ENCODE measurements around the gene EFCAB8. TPM values are rescaled to one million over a fixed set of nuclear protein-coding genes. Genes with fewer than 3 reads are reported as not detected.

Gene EFCAB8
- 0.53 TPM in 1 of 2 replicates, not detected in the other for total RNA-seq
- polyA plus RNA-seq, result not detected in 2 replicates

DNA sequence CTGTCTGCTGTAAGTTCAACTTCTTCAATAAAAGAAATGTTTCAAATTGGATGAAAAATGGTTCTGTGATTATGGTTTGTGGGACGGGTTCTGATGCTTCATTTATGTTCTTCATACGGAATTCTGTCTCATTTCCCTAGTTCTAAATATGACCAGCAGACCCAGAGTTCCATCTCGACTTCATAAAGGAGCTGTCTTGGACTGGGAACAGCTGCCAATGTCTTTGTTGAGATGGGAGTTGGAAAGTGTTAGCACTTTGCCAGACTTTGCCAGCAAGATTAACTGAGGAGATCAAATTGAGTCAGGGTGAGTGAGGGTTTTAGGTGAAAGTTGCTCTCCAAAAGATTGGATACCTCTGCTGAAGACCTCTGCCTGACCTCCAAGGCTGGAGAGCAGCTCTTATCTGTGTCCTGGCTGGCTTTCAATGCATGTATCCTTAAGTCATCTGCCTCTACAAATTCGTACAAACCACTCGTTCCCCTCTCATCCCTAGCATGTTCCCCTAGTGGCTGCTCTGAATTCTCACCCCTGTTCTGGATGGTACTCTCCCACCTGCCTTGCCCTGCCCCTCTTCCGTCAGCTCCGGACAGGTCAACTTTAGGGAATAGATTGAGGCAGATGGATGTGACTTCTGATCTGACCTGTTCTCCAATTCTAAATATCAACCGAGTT lies at the start of gene EFCAB8:
EFCAB8 (plus strand) TSS at position 223 of the 672 bp plus-strand sequence. CDS start 4,870 bp downstream, outside the sequence.
- 80% methylated on average over 8 of the region's 8 CpGs for WGBS (ENCODE audit: low lambda C conversion rate, missing lambda C conversion rate)
- no peak for TF ChIP-seq EZH2phosphoT487 (IDR thresholded peaks at IDR 0.05; ENCODE audit: low read depth, severe bottlenecking, unreplicated experiment)
- no peak for TF ChIP-seq EZH2 (IDR thresholded peaks at IDR 0.05; ENCODE audit: borderline replicate concordance)
- TF ChIP-seq CTCF (IDR thresholded peaks at IDR 0.05; ENCODE audit: poor library complexity), result no peak
- no peak within 1 kb of the TSS for H3K27ac ChIP-seq

GRCh38 chr20:32809907-32810306 lies 48.8 kb upstream of the EFCAB8 start:
- Histone ChIP-seq H4K20me1 (ENCODE audit: insufficient read depth, poor library complexity, severe bottlenecking) (no peaks in the 10 kb centered on the region), H2AFZ (no peak overlapping the region), H3K4me1 (ENCODE audit: insufficient read depth) (no peaks in the 10 kb centered on the region), H3K4me2 (no peak overlapping the region), H3K79me2 (no peaks in the 10 kb centered on the region), H3K4me3 (no peak overlapping the region), H3K9me2 (replicated peaks; ENCODE audit: insufficient read depth) (no peaks in the 10 kb centered on the region), H3K27ac (no peak overlapping the region), H3K36me3 (replicated peaks; ENCODE audit: insufficient read depth, low read depth) (no peaks in the 10 kb centered on the region), H3K9me3 (ENCODE audit: low read depth) (no peaks in the 10 kb centered on the region), H3K27me3 (no peaks in the 10 kb centered on the region)
- DNase-seq (ENCODE audit: low spot score), result no peak
- 95% methylated on average over 4 of the region's 4 CpGs for WGBS (ENCODE audit: low lambda C conversion rate, missing lambda C conversion rate)
- TF ChIP-seq EZH2phosphoT487 (IDR thresholded peaks at IDR 0.05; ENCODE audit: low read depth, severe bottlenecking, unreplicated experiment) (no peak), CTCF (IDR thresholded peaks at IDR 0.05; ENCODE audit: poor library complexity) (no peak), EZH2 (IDR thresholded peaks at IDR 0.05; ENCODE audit: borderline replicate concordance) (no peak)

More for the DNA sequence above, at the start of gene EFCAB8:
- Histone ChIP-seq H3K36me3 (replicated peaks; ENCODE audit: insufficient read depth, low read depth) (no peaks in the 10 kb centered on the region), H2AFZ (no peak within 1 kb of the TSS), H3K79me2 (no peaks in the 10 kb centered on the region), H3K4me3 (no peak within 1 kb of the TSS), H3K9me2 (replicated peaks; ENCODE audit: insufficient read depth) (no peaks in the 10 kb centered on the region), H4K20me1 (ENCODE audit: insufficient read depth, poor library complexity, severe bottlenecking) (no peaks in the 10 kb centered on the region), H3K4me2 (no peak within 1 kb of the TSS), H3K27me3 (no peaks in the 10 kb centered on the region), H3K9me3 (ENCODE audit: low read depth) (no peaks in the 10 kb centered on the region), H3K4me1 (ENCODE audit: insufficient read depth) (no peaks in the 10 kb centered on the region)
- no peak for DNase-seq (ENCODE audit: low spot score)

DNA sequence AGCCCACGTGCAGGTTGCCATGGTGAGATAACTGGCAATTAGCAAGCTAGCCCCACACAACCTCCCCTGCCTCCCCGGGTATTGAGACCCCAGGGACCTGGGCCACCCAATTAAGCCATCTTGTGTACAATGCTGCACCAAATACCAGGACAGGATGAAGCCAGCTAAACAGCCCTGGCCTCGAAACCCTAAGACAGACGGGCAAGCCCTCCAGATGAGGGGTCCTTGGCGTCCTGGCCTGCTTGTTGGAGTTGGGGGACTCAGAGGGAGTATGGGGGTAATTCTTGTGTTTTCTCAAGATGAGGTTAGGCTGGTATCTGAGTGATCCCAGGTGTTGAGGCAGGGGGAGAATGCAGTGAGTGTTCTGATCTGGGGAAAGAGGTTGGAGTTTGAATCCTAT lies 47.8 kb upstream of the EFCAB8 start:
- Histone ChIP-seq H3K9me3 (ENCODE audit: low read depth) (no peaks in the 10 kb centered on the region), H3K79me2 (no peaks in the 10 kb centered on the region), H3K9me2 (replicated peaks; ENCODE audit: insufficient read depth) (no peaks in the 10 kb centered on the region), H3K4me2 (no peak overlapping the region), H4K20me1 (ENCODE audit: insufficient read depth, poor library complexity, severe bottlenecking) (no peaks in the 10 kb centered on the region), H3K27me3 (no peaks in the 10 kb centered on the region), H3K27ac (no peak overlapping the region), H3K4me3 (no peak overlapping the region), H3K4me1 (ENCODE audit: insufficient read depth) (no peaks in the 10 kb centered on the region), H3K36me3 (replicated peaks; ENCODE audit: insufficient read depth, low read depth) (no peaks in the 10 kb centered on the region), H2AFZ (no peak overlapping the region)
- DNase-seq (ENCODE audit: low spot score), result no peak
- 89% methylated on average over 5 of the region's 5 CpGs for WGBS (ENCODE audit: low lambda C conversion rate, missing lambda C conversion rate)
- no peak for TF ChIP-seq EZH2phosphoT487 (IDR thresholded peaks at IDR 0.05; ENCODE audit: low read depth, severe bottlenecking, unreplicated experiment)
- TF ChIP-seq CTCF (IDR thresholded peaks at IDR 0.05; ENCODE audit: poor library complexity), result no peak
- no peak for TF ChIP-seq EZH2 (IDR thresholded peaks at IDR 0.05; ENCODE audit: borderline replicate concordance)
